Progenitor cell of endocrine pancreas (in vitro differentiated cells): ENCODE measurements around the gene KRTAP4-16. TPM values are rescaled to one million over a fixed set of nuclear protein-coding genes. Genes with fewer than 3 reads are reported as not detected.
"Not testable (repeated sequence)": the region's sequence is repeated elsewhere in the genome, so short reads cannot be mapped to it uniquely, and the experiment has no call there.

Experiments
- DNase-seq: peaks from one replicate; pipeline ENCODE4 v3.0.0; 2021; ENCODE audit warnings: low spot score; ENCODE audit not compliant: unreplicated experiment
- H3K27ac Mint-ChIP-seq: 2 replicates; pipeline ENCODE4 v1.8.0; 2021; ENCODE audit warnings: mild to moderate bottlenecking, moderate library complexity, mixed read lengths
- H3K27me3 Mint-ChIP-seq: 2 replicates; pipeline ENCODE4 v1.8.0; 2021; ENCODE audit warnings: mixed read lengths
- H3K36me3 Mint-ChIP-seq: 2 replicates; pipeline ENCODE4 v1.8.0; 2022; ENCODE audit warnings: mixed read lengths; ENCODE audit not compliant: insufficient read depth
- H3K4me1 Mint-ChIP-seq: 2 replicates; pipeline ENCODE4 v1.8.0; 2021; ENCODE audit warnings: low read depth, mixed read lengths
- H3K4me3 Mint-ChIP-seq: 2 replicates; pipeline ENCODE4 v1.8.0; 2021; ENCODE audit warnings: low read depth, mild to moderate bottlenecking, moderate library complexity, mixed read lengths
- H3K9me3 Mint-ChIP-seq: 2 replicates; pipeline ENCODE4 v1.8.0; 2021; ENCODE audit warnings: low read depth, mixed read lengths
- CTCF ChIP-seq: fragments of 200-600 bp; sonication (generic); IDR thresholded peaks from one replicate; pipeline ENCODE4 v1.5.0; 2021; ENCODE audit warnings: antibody characterized with exemption, mild to moderate bottlenecking; ENCODE audit not compliant: unreplicated experiment
- total RNA-seq: library from RNA; stranded (reverse); gene quantifications from 2 replicates; pipeline ENCODE4 v1.2.1, GENCODE V29; 2021

The KRTAP4-16 gene
- total RNA-seq, 1 donor from 2014 or later = not detected

GRCh38 chr17:41098042-41098441 lies 4.0 kb downstream of the KRTAP4-16 start, which contains the start of gene KRTAP4-8:
KRTAP4-8 (minus strand) TSS chr17:41098142; CDS start chr17:41098084, 58 bp downstream.
- Mint-ChIP-seq H3K4me1 (peaks cover 19% of the 10 kb centered on the region), H3K27ac (no peak within 1 kb of the TSS), H3K9me3 (peaks cover 1% of the 10 kb centered on the region), H3K4me3 (no peak within 1 kb of the TSS), H3K36me3 (no peaks in the 10 kb centered on the region), H3K27me3 (peaks cover 8% of the 10 kb centered on the region)
- no peak for DNase-seq
- no peak for TF ChIP-seq CTCF

- TF ChIP-seq CTCF = no peak
- Mint-ChIP-seq H3K27ac (no peak overlapping the region), H3K4me1 (peaks cover 19% of the 10 kb centered on the region), H3K4me3 (no peak overlapping the region), H3K36me3 (no peaks in the 10 kb centered on the region), H3K27me3 (peaks cover 5% of the 10 kb centered on the region), H3K9me3 (peaks cover 5% of the 10 kb centered on the region)
- no peak for DNase-seq
Measured at GRCh38 chr17:41096055-41096454, 6.0 kb downstream of the KRTAP4-16 start.

- H3K9me3 Mint-ChIP-seq = peaks cover 14% of the 10 kb centered on the region
- H3K36me3 Mint-ChIP-seq, H3K27ac Mint-ChIP-seq, H3K4me3 Mint-ChIP-seq, H3K27me3 Mint-ChIP-seq, DNase-seq: not testable (repeated sequence)
- H3K4me1 Mint-ChIP-seq = peaks cover 18% of the 10 kb centered on the region
Measured at GRCh38 chr17:41088760-41089352, 13.2 kb downstream of the KRTAP4-16 start.

- H3K4me3 Mint-ChIP-seq, H3K9me3 Mint-ChIP-seq, DNase-seq, H3K36me3 Mint-ChIP-seq, H3K27me3 Mint-ChIP-seq, H3K27ac Mint-ChIP-seq: not testable (repeated sequence)
- peaks cover 18% of the 10 kb centered on the region for H3K4me1 Mint-ChIP-seq
Measured at GRCh38 chr17:41084100-41084856, 17.7 kb downstream of the KRTAP4-16 start, which contains the start of gene KRTAP4-7. KRTAP4-7 (plus strand) TSS chr17:41084150; CDS start chr17:41084207, 57 bp downstream.

GRCh38 chr17:41083427-41083826 lies 18.6 kb downstream of the KRTAP4-16 start:
- H3K27me3 Mint-ChIP-seq, H3K27ac Mint-ChIP-seq, H3K36me3 Mint-ChIP-seq, H3K9me3 Mint-ChIP-seq, DNase-seq, H3K4me3 Mint-ChIP-seq: not testable (repeated sequence)
- peaks cover 13% of the 10 kb centered on the region for H3K4me1 Mint-ChIP-seq

- Mint-ChIP-seq H3K9me3 (no peaks in the 10 kb centered on the region), H3K36me3 (no peaks in the 10 kb centered on the region), H3K4me3 (no peak overlapping the region), H3K27me3 (peaks cover 8% of the 10 kb centered on the region), H3K27ac (no peak overlapping the region), H3K4me1 (peaks cover 6% of the 10 kb centered on the region)
- DNase-seq = no peak
- no peak for TF ChIP-seq CTCF
Measured at GRCh38 chr17:41082626-41083025, 19.4 kb downstream of the KRTAP4-16 start.
